Spleen (tissue), 7 donors: Measurements from ENCODE around the gene NOP16.

Source experiments
- POLR2A ChIP-seq, 3 donors: fragments of 450-650 bp; IDR thresholded peaks; one replicate each; pipeline ENCODE4 v1.5.1; 2017; ENCODE audit warnings: antibody characterized with exemption in 3 of 3, mild to moderate bottlenecking in 1 of 3
- POLR2AphosphoS5 ChIP-seq, 3 donors: sonication (generic); formaldehyde crosslinking; IDR thresholded peaks; one replicate each; pipeline ENCODE4 v1.5.1; 2017; ENCODE audit warnings: antibody characterized with exemption in 3 of 3
- TF ChIP-seq, protein P1 (sequence below), 11 experiments: fragments of 200-600 bp in 7 of 11; fragments of 450-650 bp in 4 of 11; sonication (generic) in 4 of 11; IDR thresholded peaks in 8 of 11; conservative IDR thresholded peaks in 3 of 11; 1 replicate in 7 of 11; 2 replicates in 4 of 11; pipeline versions ENCODE4 v1.4.0 to v1.8.0; 2016 to 2021; ENCODE audit warnings: antibody characterized with exemption in 11 of 11, inconsistent platforms in 4 of 11, mild to moderate bottlenecking in 1 of 11
- donor health status: DM: no; HTN: no; CAD: no; lungs with moderate emphysema.
- donor health status: DM: no; HTN: no; CAD: no.
- donor health status: DM: no; HTN: no; CAD: no.

- no peak for TF ChIP-seq POLR2AphosphoS5 (IDR thresholded peaks at IDR 0.05)
- TF ChIP-seq, protein P1, sequence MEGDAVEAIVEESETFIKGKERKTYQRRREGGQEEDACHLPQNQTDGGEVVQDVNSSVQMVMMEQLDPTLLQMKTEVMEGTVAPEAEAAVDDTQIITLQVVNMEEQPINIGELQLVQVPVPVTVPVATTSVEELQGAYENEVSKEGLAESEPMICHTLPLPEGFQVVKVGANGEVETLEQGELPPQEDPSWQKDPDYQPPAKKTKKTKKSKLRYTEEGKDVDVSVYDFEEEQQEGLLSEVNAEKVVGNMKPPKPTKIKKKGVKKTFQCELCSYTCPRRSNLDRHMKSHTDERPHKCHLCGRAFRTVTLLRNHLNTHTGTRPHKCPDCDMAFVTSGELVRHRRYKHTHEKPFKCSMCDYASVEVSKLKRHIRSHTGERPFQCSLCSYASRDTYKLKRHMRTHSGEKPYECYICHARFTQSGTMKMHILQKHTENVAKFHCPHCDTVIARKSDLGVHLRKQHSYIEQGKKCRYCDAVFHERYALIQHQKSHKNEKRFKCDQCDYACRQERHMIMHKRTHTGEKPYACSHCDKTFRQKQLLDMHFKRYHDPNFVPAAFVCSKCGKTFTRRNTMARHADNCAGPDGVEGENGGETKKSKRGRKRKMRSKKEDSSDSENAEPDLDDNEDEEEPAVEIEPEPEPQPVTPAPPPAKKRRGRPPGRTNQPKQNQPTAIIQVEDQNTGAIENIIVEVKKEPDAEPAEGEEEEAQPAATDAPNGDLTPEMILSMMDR (IDR thresholded peaks at IDR 0.05 in 8 of 11, conservative IDR thresholded peaks at IDR 0.05 in 3 of 11): no peak
- no peak for TF ChIP-seq POLR2A (IDR thresholded peaks at IDR 0.05)
Measured at GRCh38 chr5:176394096-176394495, 5.7 kb upstream of the NOP16 start.
